HepG2 (cell line): ENCODE results near the gene FALEC. TPM values are rescaled to one million over a fixed set of nuclear protein-coding genes. Genes with fewer than 3 reads are reported as not detected.

ENCODE experiments used
- ARHGAP35 ChIP-seq: sonication (generic); formaldehyde crosslinking; IDR thresholded peaks from 2 replicates; pipeline ENCODE4 v1.9.0; 2022; ENCODE audit warnings: mild to moderate bottlenecking, inconsistent platforms, moderate library complexity, missing genetic modification reagents, borderline replicate concordance
- DMAP1 ChIP-seq: IDR thresholded peaks from 2 replicates; pipeline ENCODE4 v1.6.1; 2016
- KMT2A ChIP-seq: sonication (generic); formaldehyde crosslinking; IDR thresholded peaks from 2 replicates; pipeline ENCODE4 v1.4.0; 2020; ENCODE audit warnings: missing genetic modification reagents
- NPAS2 ChIP-seq: sonication (generic); formaldehyde crosslinking; IDR thresholded peaks from 2 replicates; pipeline ENCODE4 v1.8.0; 2022; ENCODE audit warnings: mild to moderate bottlenecking, missing genetic modification reagents, borderline replicate concordance
- TGIF2 ChIP-seq: IDR thresholded peaks from 2 replicates; pipeline ENCODE4 v1.6.1; 2016; ENCODE audit warnings: control low read depth, missing compliant biosample characterization
- ZFX ChIP-seq: sonication (generic); formaldehyde crosslinking; IDR thresholded peaks from 2 replicates; pipeline ENCODE4 v1.4.0; 2020; ENCODE audit warnings: mild to moderate bottlenecking, low read depth, missing genetic modification reagents, moderate library complexity
- ZFY ChIP-seq: sonication (generic); formaldehyde crosslinking; IDR thresholded peaks from 2 replicates; pipeline ENCODE4 v1.4.0; 2020; ENCODE audit warnings: missing genetic modification reagents
- polyA plus RNA-seq, 8 experiments: library from polyadenylated mRNA; depleted of rRNA in 3 of 8; stranded (reverse) in 7 of 8; unstranded in 1 of 8; fragments of >200 nt; fragmentation: Illumina TruSeq in 4 of 8; extraction: Trizol in 4 of 8; gene quantifications; 2 replicates each; pipeline versions ENCODE4 v1.2.1 to v1.2.3, GENCODE V29; 2011 to 2016; ENCODE audit warnings: low read depth in 4 of 8, missing spikeins in 1 of 8, mixed read lengths in 1 of 8; ENCODE audit not compliant: insufficient read depth in 1 of 8
- total RNA-seq, 5 experiments: library from RNA; depleted of rRNA; stranded (reverse); fragments of >200 nt; fragmentation: Illumina TruSeq; extraction: Trizol; gene quantifications; 2 replicates each; pipeline ENCODE4 v1.2.3, GENCODE V29; 2016; ENCODE audit warnings: low read depth in 1 of 5
- TF ChIP-seq, protein P1 (sequence below): sonication (generic); formaldehyde crosslinking; IDR thresholded peaks from 2 replicates; pipeline ENCODE4 v1.4.0; 2020; ENCODE audit warnings: missing genetic modification reagents
- TF ChIP-seq, protein P2 (sequence below): sonication (generic); formaldehyde crosslinking; IDR thresholded peaks from 2 replicates; pipeline ENCODE4 v1.4.0; 2020; ENCODE audit warnings: missing genetic modification reagents
- TF ChIP-seq, protein P3 (sequence below): sonication (generic); formaldehyde crosslinking; IDR thresholded peaks from 2 replicates; pipeline ENCODE4 v1.5.0; 2020; ENCODE audit warnings: missing genetic modification reagents

FALEC gene
- total and polyA plus RNA-seq, 2 of the 13 experiments (the other 11 are each of a cell fraction or from before 2014, with no cell fraction given) = 0.33 to 0.71 TPM

DNA sequence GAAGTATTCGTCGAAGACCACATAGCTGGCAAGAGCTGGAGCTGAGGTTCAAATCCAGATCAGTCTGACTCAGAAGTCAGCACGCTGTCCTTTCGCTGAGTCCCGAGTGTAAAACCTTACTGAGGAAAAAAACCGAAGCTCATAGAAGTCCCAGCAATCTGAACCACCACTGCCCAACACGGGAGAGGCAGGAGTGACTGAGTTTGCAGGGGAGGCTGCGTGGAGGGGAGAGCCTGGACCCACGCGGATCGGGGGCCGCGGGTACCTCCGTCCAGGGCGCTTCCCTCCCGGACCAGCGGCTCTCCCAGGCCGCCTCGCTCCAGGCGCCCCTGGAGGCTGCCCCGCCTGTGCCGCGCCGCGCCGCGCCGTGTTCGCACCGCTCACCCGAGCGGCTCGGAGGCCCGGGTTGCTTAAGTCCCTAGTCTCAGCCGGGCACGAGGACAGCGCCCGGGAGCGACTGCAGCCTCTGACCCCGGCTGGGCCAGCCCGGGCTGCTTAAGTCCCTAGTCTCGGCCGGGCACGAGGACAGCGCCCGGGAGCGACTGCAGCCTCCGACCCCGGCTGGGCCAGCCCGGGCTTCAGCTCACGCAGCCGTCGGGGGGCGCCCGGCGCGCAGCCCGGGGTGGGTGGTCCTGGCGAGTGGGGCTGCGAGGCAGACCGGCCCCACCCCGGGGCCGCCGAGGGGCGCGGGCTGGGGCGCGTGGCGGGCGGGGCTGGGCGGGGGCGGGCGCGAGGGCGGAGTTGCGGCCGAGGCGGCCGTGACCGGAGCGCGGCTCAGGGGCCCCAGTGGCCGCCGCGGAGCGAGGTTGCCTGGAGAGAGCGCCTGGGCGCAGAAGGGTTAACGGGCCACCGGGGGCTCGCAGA is 33.3 kb downstream of the FALEC start, which contains the start of gene ADAMTSL4 (continued):
- TF ChIP-seq, protein P1, sequence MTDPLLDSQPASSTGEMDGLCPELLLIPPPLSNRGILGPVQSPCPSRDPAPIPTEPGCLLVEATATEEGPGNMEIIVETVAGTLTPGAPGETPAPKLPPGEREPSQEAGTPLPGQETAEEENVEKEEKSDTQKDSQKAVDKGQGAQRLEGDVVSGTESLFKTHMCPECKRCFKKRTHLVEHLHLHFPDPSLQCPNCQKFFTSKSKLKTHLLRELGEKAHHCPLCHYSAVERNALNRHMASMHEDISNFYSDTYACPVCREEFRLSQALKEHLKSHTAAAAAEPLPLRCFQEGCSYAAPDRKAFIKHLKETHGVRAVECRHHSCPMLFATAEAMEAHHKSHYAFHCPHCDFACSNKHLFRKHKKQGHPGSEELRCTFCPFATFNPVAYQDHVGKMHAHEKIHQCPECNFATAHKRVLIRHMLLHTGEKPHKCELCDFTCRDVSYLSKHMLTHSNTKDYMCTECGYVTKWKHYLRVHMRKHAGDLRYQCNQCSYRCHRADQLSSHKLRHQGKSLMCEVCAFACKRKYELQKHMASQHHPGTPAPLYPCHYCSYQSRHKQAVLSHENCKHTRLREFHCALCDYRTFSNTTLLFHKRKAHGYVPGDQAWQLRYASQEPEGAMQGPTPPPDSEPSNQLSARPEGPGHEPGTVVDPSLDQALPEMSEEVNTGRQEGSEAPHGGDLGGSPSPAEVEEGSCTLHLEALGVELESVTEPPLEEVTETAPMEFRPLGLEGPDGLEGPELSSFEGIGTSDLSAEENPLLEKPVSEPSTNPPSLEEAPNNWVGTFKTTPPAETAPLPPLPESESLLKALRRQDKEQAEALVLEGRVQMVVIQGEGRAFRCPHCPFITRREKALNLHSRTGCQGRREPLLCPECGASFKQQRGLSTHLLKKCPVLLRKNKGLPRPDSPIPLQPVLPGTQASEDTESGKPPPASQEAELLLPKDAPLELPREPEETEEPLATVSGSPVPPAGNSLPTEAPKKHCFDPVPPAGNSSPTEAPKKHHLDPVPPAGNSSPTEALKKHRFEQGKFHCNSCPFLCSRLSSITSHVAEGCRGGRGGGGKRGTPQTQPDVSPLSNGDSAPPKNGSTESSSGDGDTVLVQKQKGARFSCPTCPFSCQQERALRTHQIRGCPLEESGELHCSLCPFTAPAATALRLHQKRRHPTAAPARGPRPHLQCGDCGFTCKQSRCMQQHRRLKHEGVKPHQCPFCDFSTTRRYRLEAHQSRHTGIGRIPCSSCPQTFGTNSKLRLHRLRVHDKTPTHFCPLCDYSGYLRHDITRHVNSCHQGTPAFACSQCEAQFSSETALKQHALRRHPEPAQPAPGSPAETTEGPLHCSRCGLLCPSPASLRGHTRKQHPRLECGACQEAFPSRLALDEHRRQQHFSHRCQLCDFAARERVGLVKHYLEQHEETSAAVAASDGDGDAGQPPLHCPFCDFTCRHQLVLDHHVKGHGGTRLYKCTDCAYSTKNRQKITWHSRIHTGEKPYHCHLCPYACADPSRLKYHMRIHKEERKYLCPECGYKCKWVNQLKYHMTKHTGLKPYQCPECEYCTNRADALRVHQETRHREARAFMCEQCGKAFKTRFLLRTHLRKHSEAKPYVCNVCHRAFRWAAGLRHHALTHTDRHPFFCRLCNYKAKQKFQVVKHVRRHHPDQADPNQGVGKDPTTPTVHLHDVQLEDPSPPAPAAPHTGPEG (CRISPR knock-in tag) = peak; percentile 25; the same call in 1 of the 2 replicates
- TF ChIP-seq ZFY (CRISPR knock-in tag) = peak; percentile 79
- no peak for TF ChIP-seq NPAS2 (CRISPR knock-in tag)
- TF ChIP-seq KMT2A (CRISPR knock-in tag) = peak; percentile 70
- TF ChIP-seq, protein P2, sequence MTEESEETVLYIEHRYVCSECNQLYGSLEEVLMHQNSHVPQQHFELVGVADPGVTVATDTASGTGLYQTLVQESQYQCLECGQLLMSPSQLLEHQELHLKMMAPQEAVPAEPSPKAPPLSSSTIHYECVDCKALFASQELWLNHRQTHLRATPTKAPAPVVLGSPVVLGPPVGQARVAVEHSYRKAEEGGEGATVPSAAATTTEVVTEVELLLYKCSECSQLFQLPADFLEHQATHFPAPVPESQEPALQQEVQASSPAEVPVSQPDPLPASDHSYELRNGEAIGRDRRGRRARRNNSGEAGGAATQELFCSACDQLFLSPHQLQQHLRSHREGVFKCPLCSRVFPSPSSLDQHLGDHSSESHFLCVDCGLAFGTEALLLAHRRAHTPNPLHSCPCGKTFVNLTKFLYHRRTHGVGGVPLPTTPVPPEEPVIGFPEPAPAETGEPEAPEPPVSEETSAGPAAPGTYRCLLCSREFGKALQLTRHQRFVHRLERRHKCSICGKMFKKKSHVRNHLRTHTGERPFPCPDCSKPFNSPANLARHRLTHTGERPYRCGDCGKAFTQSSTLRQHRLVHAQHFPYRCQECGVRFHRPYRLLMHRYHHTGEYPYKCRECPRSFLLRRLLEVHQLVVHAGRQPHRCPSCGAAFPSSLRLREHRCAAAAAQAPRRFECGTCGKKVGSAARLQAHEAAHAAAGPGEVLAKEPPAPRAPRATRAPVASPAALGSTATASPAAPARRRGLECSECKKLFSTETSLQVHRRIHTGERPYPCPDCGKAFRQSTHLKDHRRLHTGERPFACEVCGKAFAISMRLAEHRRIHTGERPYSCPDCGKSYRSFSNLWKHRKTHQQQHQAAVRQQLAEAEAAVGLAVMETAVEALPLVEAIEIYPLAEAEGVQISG = peak; percentile 69; the same call in 1 of the 2 replicates
- TF ChIP-seq DMAP1 = peak; percentile 55
- TF ChIP-seq ZFX = peak; percentile 46
- TF ChIP-seq, protein P3, sequence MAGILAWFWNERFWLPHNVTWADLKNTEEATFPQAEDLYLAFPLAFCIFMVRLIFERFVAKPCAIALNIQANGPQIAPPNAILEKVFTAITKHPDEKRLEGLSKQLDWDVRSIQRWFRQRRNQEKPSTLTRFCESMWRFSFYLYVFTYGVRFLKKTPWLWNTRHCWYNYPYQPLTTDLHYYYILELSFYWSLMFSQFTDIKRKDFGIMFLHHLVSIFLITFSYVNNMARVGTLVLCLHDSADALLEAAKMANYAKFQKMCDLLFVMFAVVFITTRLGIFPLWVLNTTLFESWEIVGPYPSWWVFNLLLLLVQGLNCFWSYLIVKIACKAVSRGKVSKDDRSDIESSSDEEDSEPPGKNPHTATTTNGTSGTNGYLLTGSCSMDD (CRISPR knock-in tag) = peak; percentile 65; the same call in 1 of the 2 replicates
- no peak for TF ChIP-seq TGIF2 (CRISPR knock-in tag)
- peak; percentile 30; the same call in 1 of the 2 replicates for TF ChIP-seq ARHGAP35 (CRISPR knock-in tag)
